SK-N-SH treated with all-trans-retinoic acid at 6 μM for 48 hours (cell line): Measurements from ENCODE around the gene IRX6.

ENCODE experiments used
- ATAC-seq: fragments of 200-7000 bp; cut with Tn5 transposase; 3 replicates; pipeline ENCODE4 v1.9.1; 2020; ENCODE audit warnings: mild to moderate bottlenecking, moderate library complexity
- ARNTL ChIP-seq: fragments of 450-650 bp; formaldehyde crosslinking; IDR thresholded peaks from 2 replicates; pipeline ENCODE4 v1.5.0; 2020; ENCODE audit warnings: low read depth, mild to moderate bottlenecking, moderate library complexity, borderline replicate concordance
- CREB5 ChIP-seq: fragments of 250-450 bp; sonication (Bioruptor Pico); IDR thresholded peaks from 2 replicates; pipeline ENCODE4 v1.5.1; 2020; ENCODE audit warnings: low read depth, mild to moderate bottlenecking, moderate library complexity
- CSDC2 ChIP-seq: fragments of 250-450 bp; sonication (Bioruptor Pico); IDR thresholded peaks from 2 replicates; pipeline ENCODE4 v1.5.0; 2020; ENCODE audit warnings: mild to moderate bottlenecking, moderate library complexity
- CSRNP3 ChIP-seq: fragments of 250-450 bp; sonication (Bioruptor Pico); IDR thresholded peaks from 2 replicates; pipeline ENCODE4 v1.5.1; 2021; ENCODE audit warnings: mild to moderate bottlenecking, moderate library complexity
- ESRRG ChIP-seq: fragments of 250-450 bp; sonication (Bioruptor Pico); IDR thresholded peaks from 2 replicates; pipeline ENCODE4 v1.6.1; 2021; ENCODE audit warnings: mild to moderate bottlenecking
- ISL1 ChIP-seq: fragments of 250-450 bp; sonication (Bioruptor Pico); IDR thresholded peaks from 2 replicates; pipeline ENCODE4 v2.1.2; 2022; ENCODE audit warnings: mild to moderate bottlenecking, moderate library complexity
- OSR1 ChIP-seq: fragments of 250-450 bp; sonication (Bioruptor Pico); IDR thresholded peaks from 2 replicates; pipeline ENCODE4 v1.8.0; 2022; ENCODE audit warnings: moderate library complexity, mild to moderate bottlenecking, inconsistent platforms
- POU6F1 ChIP-seq: fragments of 250-450 bp; sonication (Bioruptor Pico); IDR thresholded peaks from 2 replicates; pipeline ENCODE4 v1.8.0; 2021; ENCODE audit warnings: low read depth, mild to moderate bottlenecking, moderate library complexity, borderline replicate concordance
- RARB ChIP-seq: fragments of 250-450 bp; sonication (Bioruptor Pico); IDR thresholded peaks from 2 replicates; pipeline ENCODE4 v1.8.0; 2021; ENCODE audit warnings: mild to moderate bottlenecking, moderate library complexity
- TOX ChIP-seq: fragments of 250-450 bp; sonication (Bioruptor Pico); IDR thresholded peaks from 2 replicates; pipeline ENCODE4 v1.8.0; 2021; ENCODE audit warnings: mild to moderate bottlenecking, moderate library complexity, borderline replicate concordance
- ZC3H10 ChIP-seq: fragments of 250-450 bp; sonication (Bioruptor Pico); IDR thresholded peaks from 2 replicates; pipeline ENCODE4 v1.5.1; 2021; ENCODE audit warnings: mild to moderate bottlenecking, moderate library complexity
- ZFP3 ChIP-seq: fragments of 250-450 bp; sonication (Bioruptor Pico); IDR thresholded peaks from 2 replicates; pipeline ENCODE4 v1.5.0; 2020; ENCODE audit warnings: mild to moderate bottlenecking, moderate library complexity
- ZFP30 ChIP-seq: fragments of 450-650 bp; formaldehyde crosslinking; IDR thresholded peaks from 2 replicates; pipeline ENCODE4 v1.5.0; 2022; ENCODE audit warnings: mild to moderate bottlenecking, moderate library complexity
- ZNF8 ChIP-seq: fragments of 450-650 bp; formaldehyde crosslinking; IDR thresholded peaks from 2 replicates; pipeline ENCODE4 v1.5.0; 2020; ENCODE audit warnings: mild to moderate bottlenecking, moderate library complexity
- TF ChIP-seq, protein P1 (sequence below): fragments of 250-450 bp; sonication (Bioruptor Pico); IDR thresholded peaks from 2 replicates; pipeline ENCODE4 v1.8.0; 2020; ENCODE audit warnings: mild to moderate bottlenecking, moderate library complexity, borderline replicate concordance
- TF ChIP-seq, protein P2 (sequence below): fragments of 250-450 bp; sonication (Bioruptor Pico); IDR thresholded peaks from 2 replicates; pipeline ENCODE4 v1.5.0; 2020; ENCODE audit warnings: mild to moderate bottlenecking, moderate library complexity

IRX6 gene

DNA sequence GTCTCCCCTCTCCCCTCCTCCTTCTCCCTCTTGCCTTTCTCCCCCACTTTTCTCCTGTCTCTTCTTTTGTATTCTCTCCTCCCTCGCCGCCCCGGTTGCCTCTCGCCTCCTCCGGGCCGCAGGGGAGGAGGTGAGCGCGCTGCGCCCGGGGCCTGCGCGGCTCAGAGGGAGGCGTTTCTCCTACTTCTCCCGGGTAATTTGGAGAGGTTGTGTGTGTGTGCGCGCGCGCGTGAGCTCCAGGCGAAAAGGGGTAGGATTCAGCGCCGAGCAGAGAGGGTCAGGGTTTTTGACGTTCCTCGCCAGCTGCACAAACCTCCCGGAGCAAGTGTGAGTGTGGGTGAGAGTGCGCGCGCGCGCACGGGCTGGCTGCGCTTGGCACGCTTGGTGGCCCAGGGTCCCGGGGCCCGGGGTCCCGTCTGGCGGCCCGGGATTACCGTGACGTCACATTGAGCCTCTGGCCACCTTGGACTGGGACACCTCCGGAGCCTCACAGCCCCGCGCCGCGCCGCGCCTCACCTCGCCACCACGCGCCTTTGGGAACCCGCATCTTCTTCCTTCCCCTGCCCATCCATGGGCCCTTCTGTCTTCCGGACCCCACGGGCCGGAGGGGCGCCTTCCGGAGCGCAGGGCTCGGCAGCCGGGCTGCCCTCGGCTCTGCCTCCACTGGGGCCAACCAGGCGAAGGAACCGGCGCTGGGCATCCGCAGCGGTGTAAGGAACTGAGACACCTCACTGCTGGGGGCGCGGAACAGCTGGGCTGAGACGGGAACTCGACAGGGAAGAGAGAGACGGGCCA lies 479 bp downstream of the IRX6 start:
- ATAC-seq = peak; percentile 18; the same call in 1 of the 3 replicates
- TF ChIP-seq POU6F1 (CRISPR knock-in tag) = no peak
- TF ChIP-seq TOX = no peak

DNA sequence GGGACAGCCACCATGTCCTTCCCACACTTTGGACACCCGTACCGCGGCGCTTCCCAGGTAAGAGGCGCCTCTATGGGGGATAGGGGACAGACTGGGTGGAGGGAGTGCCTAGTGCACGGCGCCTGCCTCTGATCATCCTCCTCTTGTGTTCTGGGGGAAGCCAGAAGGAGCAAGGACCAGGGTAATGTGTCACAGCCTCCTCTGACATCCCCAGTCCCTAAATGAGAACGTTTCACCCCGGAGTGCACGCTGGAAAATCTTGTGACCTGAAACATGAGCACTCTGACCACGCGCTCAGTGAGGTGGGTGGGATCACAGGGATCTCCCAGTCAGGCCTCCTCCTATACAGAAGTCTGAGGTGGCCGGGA lies 1.1 kb downstream of the IRX6 start:
- ATAC-seq = no peak
- no peak for TF ChIP-seq ISL1 (CRISPR knock-in tag)
- no peak for TF ChIP-seq RARB (CRISPR knock-in tag)
- no peak for TF ChIP-seq ZFP30 (CRISPR knock-in tag)
- TF ChIP-seq, protein P1, sequence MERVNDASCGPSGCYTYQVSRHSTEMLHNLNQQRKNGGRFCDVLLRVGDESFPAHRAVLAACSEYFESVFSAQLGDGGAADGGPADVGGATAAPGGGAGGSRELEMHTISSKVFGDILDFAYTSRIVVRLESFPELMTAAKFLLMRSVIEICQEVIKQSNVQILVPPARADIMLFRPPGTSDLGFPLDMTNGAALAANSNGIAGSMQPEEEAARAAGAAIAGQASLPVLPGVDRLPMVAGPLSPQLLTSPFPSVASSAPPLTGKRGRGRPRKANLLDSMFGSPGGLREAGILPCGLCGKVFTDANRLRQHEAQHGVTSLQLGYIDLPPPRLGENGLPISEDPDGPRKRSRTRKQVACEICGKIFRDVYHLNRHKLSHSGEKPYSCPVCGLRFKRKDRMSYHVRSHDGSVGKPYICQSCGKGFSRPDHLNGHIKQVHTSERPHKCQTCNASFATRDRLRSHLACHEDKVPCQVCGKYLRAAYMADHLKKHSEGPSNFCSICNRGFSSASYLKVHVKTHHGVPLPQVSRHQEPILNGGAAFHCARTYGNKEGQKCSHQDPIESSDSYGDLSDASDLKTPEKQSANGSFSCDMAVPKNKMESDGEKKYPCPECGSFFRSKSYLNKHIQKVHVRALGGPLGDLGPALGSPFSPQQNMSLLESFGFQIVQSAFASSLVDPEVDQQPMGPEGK (CRISPR knock-in tag) = no peak
- no peak for TF ChIP-seq ZNF8 (CRISPR knock-in tag)
- TF ChIP-seq OSR1 (CRISPR knock-in tag) = no peak
- no peak for TF ChIP-seq ZFP3 (CRISPR knock-in tag)
- no peak for TF ChIP-seq ESRRG
- no peak for TF ChIP-seq ZC3H10 (CRISPR knock-in tag)
- no peak for TF ChIP-seq ARNTL (CRISPR knock-in tag)
- TF ChIP-seq CREB5 (CRISPR knock-in tag) = no peak
- no peak for TF ChIP-seq POU6F1 (CRISPR knock-in tag)
- TF ChIP-seq, protein P2, sequence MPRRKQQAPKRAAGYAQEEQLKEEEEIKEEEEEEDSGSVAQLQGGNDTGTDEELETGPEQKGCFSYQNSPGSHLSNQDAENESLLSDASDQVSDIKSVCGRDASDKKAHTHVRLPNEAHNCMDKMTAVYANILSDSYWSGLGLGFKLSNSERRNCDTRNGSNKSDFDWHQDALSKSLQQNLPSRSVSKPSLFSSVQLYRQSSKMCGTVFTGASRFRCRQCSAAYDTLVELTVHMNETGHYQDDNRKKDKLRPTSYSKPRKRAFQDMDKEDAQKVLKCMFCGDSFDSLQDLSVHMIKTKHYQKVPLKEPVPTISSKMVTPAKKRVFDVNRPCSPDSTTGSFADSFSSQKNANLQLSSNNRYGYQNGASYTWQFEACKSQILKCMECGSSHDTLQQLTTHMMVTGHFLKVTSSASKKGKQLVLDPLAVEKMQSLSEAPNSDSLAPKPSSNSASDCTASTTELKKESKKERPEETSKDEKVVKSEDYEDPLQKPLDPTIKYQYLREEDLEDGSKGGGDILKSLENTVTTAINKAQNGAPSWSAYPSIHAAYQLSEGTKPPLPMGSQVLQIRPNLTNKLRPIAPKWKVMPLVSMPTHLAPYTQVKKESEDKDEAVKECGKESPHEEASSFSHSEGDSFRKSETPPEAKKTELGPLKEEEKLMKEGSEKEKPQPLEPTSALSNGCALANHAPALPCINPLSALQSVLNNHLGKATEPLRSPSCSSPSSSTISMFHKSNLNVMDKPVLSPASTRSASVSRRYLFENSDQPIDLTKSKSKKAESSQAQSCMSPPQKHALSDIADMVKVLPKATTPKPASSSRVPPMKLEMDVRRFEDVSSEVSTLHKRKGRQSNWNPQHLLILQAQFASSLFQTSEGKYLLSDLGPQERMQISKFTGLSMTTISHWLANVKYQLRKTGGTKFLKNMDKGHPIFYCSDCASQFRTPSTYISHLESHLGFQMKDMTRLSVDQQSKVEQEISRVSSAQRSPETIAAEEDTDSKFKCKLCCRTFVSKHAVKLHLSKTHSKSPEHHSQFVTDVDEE = no peak
- no peak for TF ChIP-seq CSDC2

- no peak for ATAC-seq
- no peak for TF ChIP-seq CSDC2
- TF ChIP-seq ZFP3 (CRISPR knock-in tag) = no peak
- no peak for TF ChIP-seq POU6F1 (CRISPR knock-in tag)
- TF ChIP-seq ESRRG = no peak
- no peak for TF ChIP-seq TOX
- TF ChIP-seq RARB (CRISPR knock-in tag) = no peak
- TF ChIP-seq ZFP30 (CRISPR knock-in tag) = no peak
- no peak for TF ChIP-seq ARNTL (CRISPR knock-in tag)
- no peak for TF ChIP-seq CSRNP3
- TF ChIP-seq, protein P2 = no peak
- TF ChIP-seq, protein P1 (CRISPR knock-in tag) = no peak
Measured at GRCh38 chr16:55325458-55326109, 1.6 kb downstream of the IRX6 start.
